Subcutaneous adipose tissue (tissue), 4 donors: ENCODE results near the gene ADAM23. TPM values are rescaled to one million over a fixed set of nuclear protein-coding genes. Genes with fewer than 3 reads are reported as not detected.

Source experiments
- CTCF ChIP-seq: fragments of 450-650 bp; IDR thresholded peaks from one replicate; pipeline ENCODE4 v1.5.1; 2016; ENCODE audit warnings: low read depth, mild to moderate bottlenecking, control low read depth, antibody characterized with exemption, moderate library complexity
- total RNA-seq, 4 donors: library from RNA; depleted of rRNA; stranded (reverse); fragments of >200 nt; gene quantifications; one replicate each; pipeline ENCODE4 v1.1.0, GENCODE V29; 2016

ADAM23 gene
- total RNA-seq, 4 donors from 2014 or later = 0.19 to 1.1 (median 0.50) TPM

DNA sequence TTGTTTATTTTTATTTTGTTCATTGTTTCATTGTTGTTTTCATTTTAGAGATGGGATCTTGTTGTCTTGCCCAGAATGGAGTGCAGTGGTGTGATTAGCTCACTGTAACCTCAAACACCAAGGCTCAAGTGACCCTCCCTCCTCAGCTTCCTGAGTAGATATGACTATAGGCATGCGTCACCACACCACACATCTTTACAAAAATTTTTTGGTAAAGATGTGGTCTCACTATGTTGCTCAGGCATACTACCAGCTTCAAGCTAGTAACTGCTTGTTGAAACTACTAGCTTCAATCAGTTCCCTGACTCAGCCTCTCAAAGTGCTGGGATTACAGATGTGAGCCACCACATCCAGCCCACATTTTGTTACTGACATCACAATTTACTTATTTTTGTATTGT lies 213.8 kb downstream of the ADAM23 start:
- TF ChIP-seq CTCF = no peak

- no peak for TF ChIP-seq CTCF
Measured at GRCh38 chr2:206665251-206665650, 221.9 kb downstream of the ADAM23 start.

Other genes with a start within 250 kb of the ADAM23 start
- gene ZDBF2, start 168.9 kb upstream of the ADAM23 start, total RNA-seq = 1 to 10 TPM; 5.9 to 8.3 (median 7.4) TPM
- not detected for gene FAM237A, start 199.0 kb downstream of the ADAM23 start, total RNA-seq